Fibroblast of skin of abdomen (primary cell): ENCODE results near the gene PRR20G. TPM values are rescaled to one million over a fixed set of nuclear protein-coding genes. Genes with fewer than 3 reads are reported as not detected.
"Not testable (repeated sequence)": the region's sequence is repeated elsewhere in the genome, so short reads cannot be mapped to it uniquely, and the experiment has no call there.

Experiments used
- DNase-seq: peaks from one replicate; pipeline ENCODE4 v3.0.0-alpha.2; 2013
- polyA plus RNA-seq, 2 experiments: library from polyadenylated mRNA; unstranded; fragments of 120-200 nt; gene quantifications; one replicate each; pipeline ENCODE4 v1.2.1, GENCODE V29; 2013; ENCODE audit not compliant: insufficient read length in 2 of 2

The PRR20G gene
- polyA plus RNA-seq (2013, experiment 1 of 2; ENCODE audit: insufficient read length): not detected
- not detected for polyA plus RNA-seq (2013, experiment 2 of 2; ENCODE audit: insufficient read length)

- no peak for DNase-seq
Measured at GRCh38 chr3:127287840-127288239, at the start of gene PRR20G. Gene PRR20G (minus strand): TSS chr3:127288046. CDS start chr3:127287365, 681 bp downstream.

- DNase-seq: no peak
Measured at GRCh38 chr3:127337001-127337400, 49.2 kb upstream of the PRR20G start.

GRCh38 chr3:127336101-127336500, 48.3 kb upstream of the PRR20G start:
- no peak for DNase-seq

- DNase-seq: no peak
Measured at GRCh38 chr3:127330385-127330784, 42.5 kb upstream of the PRR20G start.

- DNase-seq: no peak
Measured at GRCh38 chr3:127329631-127330285, 41.9 kb upstream of the PRR20G start.

GRCh38 chr3:127328421-127328820, 40.6 kb upstream of the PRR20G start:
- DNase-seq: no peak

- no peak for DNase-seq
Measured at GRCh38 chr3:127326341-127326740, 38.5 kb upstream of the PRR20G start.

GRCh38 chr3:127325629-127325961, 37.7 kb upstream of the PRR20G start:
- no peak for DNase-seq

GRCh38 chr3:127324913-127325628, 37.2 kb upstream of the PRR20G start:
- DNase-seq: no peak

GRCh38 chr3:127324076-127324475, 36.2 kb upstream of the PRR20G start:
- no peak for DNase-seq

- no peak for DNase-seq
Measured at GRCh38 chr3:127323581-127323980, 35.7 kb upstream of the PRR20G start.

- no peak for DNase-seq
Measured at GRCh38 chr3:127321371-127321770, 33.5 kb upstream of the PRR20G start.

GRCh38 chr3:127320529-127321121, 32.8 kb upstream of the PRR20G start:
- no peak for DNase-seq

- DNase-seq: no peak
Measured at GRCh38 chr3:127316685-127317084, 28.8 kb upstream of the PRR20G start.

- DNase-seq: no peak
Measured at GRCh38 chr3:127312818-127313217, 25.0 kb upstream of the PRR20G start.

- DNase-seq: not testable (repeated sequence)
Measured at GRCh38 chr3:127308821-127309220, 21.0 kb upstream of the PRR20G start.

- DNase-seq: no peak
Measured at GRCh38 chr3:127307916-127308315, 20.1 kb upstream of the PRR20G start.

- no peak for DNase-seq
Measured at GRCh38 chr3:127307112-127307835, 19.4 kb upstream of the PRR20G start.

- DNase-seq: no peak
Measured at GRCh38 chr3:127306361-127307111, 18.7 kb upstream of the PRR20G start.

- no peak for DNase-seq
Measured at GRCh38 chr3:127305499-127306060, 17.7 kb upstream of the PRR20G start.

GRCh38 chr3:127304121-127304744, 16.4 kb upstream of the PRR20G start:
- no peak for DNase-seq

- no peak for DNase-seq
Measured at GRCh38 chr3:127299276-127299675, 11.4 kb upstream of the PRR20G start.
